GM21576 (cell line): ENCODE results near the gene PRKAR2B.
"Not testable (repeated sequence)": the region's sequence is repeated elsewhere in the genome, so short reads cannot be mapped to it uniquely, and the experiment has no call there.

Experiments used
- ATAC-seq: cut with Tn5 transposase; IDR thresholded peaks from one replicate; pipeline ENCODE4 v1.9.1; 2021; ENCODE audit warnings: mild to moderate bottlenecking, moderate library complexity; ENCODE audit not compliant: unreplicated experiment

PRKAR2B gene

DNA sequence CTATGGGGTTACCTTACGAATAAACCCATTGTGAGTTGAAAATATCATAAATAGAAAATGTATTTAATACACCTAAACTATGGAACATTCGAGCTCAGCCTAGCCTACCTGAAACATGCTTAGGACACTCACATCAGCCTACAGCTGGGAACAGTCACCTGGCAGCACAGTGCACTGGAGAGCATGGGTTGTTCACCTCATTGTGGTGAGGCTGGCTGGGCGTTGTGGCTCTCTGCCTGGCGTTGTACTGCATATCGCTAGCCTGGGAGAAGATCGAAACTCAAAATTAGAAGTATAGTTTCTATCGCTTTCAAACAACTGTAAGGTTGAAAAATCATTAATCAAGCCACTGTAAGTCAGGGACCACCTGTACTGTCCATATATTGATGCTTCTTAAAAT, 107.0 kb downstream of the PRKAR2B start:
- ATAC-seq, result no peak

DNA sequence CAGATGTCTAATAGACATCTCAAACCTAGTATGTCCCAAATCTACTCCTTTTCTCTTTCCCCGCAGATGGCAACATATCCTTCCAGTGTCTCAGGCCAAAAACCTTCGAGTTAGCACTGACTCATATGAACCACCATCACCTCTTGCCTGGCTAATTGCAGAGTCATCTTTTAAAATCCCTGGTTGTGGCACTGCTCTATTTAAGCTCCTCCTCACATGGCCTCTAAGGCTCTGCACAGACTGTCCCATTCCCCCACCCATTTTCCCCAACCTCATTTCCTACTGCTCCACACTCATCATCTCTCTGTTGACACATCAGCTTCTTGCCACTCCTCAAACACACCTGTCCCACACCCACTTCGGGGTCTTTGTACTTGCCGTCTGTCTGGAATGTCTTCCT, 107.5 kb downstream of the PRKAR2B start:
- ATAC-seq, result no peak

DNA sequence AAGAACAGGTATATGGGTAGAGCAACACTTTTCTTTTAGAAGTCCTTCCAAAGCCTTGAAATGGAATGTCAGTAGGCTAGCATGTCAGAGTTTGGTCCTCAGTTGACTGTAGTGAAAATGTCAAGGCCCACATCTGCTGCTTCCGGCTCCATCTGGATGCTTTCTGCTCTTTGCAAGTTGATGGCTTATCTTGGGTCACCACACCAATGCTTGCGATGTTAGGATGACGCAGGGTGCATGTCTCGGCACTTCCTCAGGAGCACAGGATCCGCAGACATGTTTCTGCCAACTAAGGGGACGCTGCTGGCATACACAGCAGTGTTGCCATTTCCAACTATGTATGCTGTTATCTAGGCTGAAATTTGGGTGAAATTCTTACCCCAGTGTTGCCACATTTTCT, 110.3 kb downstream of the PRKAR2B start:
- no peak for ATAC-seq

DNA sequence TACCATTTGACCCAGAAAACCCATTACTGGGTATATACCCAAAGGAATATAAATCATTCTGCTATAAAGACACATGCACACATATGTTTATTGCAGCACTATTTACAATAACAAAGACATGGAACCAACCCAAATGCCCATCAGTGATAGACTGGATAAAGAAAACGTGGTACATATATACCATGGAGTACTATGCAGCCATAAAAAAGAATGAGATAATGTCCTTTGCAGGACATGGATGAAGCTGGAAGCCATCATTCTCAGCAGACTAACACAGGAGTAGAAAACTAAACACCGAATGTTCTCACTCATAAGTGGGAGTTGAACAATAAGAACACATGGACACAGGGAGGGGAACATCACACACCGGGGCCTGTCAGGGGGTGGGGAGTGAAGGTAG, 111.2 kb downstream of the PRKAR2B start:
- not testable (repeated sequence) for ATAC-seq

DNA sequence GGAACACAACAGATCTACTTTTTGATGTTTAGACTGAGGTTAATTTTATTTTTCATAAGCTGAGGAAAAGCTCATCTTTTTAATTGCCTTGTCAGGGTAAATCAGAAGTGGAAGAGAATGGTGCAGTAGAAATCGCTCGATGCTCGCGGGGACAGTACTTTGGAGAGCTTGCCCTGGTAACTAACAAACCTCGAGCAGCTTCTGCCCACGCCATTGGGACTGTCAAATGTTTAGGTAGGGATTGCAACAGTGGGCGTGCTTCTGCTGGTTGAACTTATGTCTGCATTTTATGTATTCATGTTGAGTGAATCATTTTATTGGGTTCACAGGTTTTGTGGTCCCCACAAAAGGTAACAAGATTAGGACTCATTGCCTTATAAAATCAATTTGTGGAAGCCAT, 112.6 kb downstream of the PRKAR2B start:
- ATAC-seq, result no peak

DNA sequence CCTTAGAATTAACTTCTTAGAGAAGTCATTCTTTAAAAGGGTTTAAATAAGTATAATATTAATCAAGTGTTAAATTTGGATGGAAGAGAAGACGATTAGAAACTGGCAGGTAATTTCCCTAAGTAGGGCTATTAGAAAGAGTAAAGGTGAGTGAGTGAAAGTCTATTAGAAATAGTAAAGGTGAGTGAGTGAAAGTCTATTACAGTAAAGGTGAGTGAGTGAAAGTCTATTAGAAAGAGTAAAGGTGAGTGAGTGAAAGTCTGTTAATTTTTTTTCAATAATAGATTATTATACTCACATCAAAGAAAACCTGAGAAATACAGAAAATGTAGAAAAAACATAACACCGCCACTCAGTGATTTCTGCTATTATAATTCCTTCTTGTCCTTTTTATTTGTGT, 113.5 kb downstream of the PRKAR2B start:
- ATAC-seq, result no peak

DNA sequence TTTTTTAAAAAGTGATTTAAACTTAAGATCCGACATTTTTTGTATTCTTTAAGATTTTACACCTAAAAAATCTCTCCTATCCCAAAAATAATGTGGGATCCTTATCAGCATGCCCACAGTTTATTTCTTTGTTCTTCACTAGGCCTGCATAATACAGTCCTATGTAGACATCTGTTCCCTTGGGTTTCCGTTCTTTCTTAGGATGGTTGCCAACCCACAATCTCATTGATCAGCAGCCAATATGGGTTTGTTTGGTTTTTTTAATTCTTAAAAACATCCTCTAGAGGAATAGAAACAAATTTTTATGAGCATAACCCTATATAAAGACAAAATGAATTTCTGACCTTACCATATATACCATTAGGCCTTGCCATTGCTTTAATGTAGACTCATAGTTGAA, 115.9 kb downstream of the PRKAR2B start:
- ATAC-seq, result no peak

DNA sequence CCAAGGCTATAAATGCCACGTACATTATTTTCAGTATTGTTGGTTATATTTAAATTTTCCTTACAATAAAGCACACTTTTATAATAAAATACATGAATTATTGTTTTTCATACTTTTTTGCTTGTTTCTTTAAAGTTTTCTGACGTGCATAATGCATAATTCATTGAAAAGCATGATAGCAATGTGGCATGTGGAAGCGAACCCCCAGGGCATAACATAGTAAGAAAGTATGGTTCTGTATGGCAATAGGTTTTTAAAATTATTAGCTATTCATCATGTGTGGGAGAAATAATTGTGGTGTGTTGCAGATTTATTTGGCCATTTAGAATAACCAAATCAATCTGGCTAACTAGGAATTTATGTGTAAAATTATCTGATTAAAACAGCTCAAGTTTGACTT, 116.9 kb downstream of the PRKAR2B start:
- no peak for ATAC-seq

DNA sequence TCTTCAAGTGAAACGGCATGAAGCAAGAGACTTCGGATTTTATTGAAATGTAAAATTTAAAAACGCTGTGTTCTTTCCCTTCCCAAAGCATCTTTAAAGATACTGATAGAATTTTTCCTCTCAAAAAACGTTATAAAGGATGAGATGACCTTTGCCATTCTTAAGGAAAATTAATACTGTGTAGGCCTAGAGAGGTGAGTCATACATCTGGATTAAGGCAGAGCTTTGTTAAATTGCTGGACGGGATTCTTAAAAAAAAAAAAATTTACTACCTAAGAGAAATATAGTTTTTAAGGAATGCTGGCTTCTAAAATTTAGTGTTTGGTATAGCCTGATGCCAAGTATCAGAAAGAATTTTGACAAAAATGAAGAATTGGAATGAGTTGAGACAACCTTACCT, 118.0 kb downstream of the PRKAR2B start:
- ATAC-seq, result no peak

DNA sequence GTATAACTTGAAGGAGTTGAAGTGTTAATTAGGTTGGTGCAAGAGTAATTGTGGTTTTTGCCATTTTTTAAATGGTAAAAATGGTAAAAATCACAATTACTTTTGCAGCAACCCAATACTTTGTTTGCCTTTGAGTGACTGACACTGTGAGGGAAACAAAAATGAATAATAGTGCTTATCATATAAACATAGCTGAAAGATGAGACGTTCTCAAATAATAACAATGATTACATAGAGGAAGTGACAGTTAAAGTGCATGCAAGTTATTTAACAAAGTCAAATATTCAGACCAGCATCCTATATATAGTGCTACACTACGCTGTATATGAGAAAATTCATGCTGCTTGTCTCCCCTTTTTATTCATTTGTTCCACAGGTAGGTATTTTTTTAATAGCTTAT, 119.6 kb downstream of the PRKAR2B start:
- ATAC-seq, result no peak

DNA sequence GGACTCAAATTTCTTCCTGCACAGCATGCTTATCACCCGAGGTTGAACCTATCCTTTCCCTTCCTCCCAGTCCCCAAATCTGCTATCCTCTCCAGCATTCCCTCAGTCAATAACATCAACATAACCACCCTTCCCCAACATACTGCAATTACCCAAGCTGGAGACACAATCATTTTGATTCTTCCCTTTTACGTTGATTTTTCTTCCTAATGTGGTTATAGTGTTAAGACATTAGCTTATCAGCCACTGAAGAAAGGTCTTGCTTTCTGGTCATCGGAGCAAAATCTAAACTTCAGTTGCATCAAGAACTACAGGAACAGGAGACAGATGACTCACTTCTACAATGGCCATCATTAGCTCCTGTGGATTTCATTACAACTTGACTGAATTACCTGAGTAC, 120.8 kb downstream of the PRKAR2B start:
- ATAC-seq, result no peak

DNA sequence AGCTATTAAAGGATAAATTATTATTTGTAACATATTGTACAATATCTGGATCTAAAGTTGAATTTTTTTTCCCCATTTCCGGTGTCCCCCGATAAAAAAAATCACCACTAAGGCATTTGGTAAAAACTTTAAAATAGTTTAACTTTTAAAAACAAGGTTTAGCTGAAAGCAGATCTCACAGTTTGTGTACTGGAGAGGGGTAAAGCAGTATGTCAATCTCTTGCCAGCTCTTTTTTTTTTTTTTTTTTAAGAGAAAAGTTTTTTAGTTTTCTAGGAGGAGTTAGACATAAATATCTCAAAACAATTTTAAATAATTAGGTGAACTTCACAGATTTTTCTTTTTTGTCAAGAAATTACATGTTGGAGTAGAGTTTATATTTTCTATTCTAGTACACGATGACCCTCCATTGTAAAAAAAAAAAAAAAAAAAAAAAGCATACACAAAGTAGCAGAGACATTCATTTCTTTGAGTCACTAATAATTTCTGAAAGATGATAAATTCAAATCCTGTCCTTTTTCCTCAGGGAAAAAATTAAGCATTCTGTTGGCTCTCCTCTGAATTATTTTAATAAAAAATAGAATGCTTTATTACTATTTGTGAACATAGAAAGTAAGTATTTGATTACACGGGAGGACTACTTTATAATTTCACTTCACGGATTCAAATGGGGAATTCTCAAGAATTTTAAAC, 122.4 kb downstream of the PRKAR2B start:
- no peak for ATAC-seq

DNA sequence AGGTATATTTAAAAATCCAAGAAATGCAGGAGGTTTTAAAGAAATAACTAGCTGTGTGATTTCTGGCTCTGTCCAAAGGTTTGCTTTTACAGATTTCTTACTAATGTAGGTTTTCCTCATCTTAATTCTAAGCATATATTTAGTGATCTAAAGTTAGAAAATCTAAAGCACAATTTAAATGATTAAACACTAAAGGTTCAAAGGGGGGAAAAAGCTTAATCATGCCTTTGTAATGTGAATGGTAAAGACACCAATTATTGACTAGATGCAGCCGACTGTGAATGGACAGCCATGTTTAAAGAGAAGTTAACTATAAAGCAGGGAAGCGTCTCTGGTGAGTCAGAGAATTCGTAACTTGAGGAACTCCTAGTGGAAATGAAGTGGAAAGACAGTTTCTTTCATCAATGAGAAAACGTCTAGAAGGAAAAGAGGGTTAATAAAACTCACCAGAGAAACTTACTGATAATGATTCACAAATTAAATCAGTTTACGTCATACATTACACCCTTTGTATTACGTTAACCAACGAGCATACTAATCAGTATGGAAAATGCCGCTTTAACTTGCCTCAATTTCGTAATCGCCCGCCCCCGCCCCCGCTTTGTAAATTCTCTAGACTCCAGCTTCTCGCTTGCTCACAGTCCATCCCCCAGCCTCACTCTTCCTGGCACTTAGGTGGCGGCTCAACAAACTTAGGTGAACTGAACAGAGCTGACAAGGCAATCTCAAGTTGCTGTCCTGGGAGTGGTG, 123.2 kb downstream of the PRKAR2B start:
- ATAC-seq, result no peak

DNA sequence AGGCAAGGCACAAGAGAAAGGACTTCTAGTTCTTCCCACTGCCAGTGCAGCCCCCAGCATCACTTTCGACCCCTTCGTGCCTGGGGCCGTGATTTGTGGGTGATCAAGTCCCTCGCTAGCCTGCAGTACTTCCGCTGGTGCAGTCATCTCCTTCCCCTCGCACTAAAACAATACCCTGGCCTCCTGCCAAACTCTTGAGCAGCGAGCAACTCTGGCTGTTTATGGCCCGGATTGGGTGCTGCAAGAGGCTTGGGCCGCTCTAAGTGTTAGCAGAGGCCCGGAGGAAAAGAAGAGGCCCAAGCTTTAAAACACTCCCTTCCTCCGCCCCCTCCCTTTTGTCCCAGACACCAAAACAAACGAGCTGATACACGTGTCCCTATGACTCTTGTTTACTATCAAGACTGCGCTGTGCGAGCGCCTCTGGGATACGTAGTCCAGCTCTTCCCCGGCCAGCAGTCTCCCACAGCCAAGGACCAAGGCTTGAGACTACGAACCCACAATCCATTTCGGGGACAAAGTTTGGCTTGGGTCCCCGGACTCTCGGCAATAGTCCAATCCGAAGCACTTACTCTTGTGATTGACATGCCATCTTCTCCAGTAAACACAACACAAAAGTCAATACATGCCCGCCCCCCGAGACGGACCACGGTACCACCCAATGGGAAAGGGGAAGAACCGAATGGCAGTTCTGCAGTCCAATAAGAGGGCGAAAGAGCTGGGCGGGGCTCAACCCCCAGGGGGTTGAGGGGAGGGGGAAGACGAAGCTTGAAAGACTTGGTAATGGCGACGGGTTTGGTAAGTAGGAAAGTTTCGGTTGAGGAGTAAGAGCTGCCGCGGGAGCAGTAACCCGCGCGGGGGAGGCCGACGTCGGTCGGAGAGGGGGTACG, 124.0 kb downstream of the PRKAR2B start, which contains the start of gene HBP1:
TSS of gene HBP1 (plus strand) at position 771 of the 887 bp plus-strand sequence. CDS start 10,891 bp downstream, outside the sequence.
- ATAC-seq, result peak; percentile 87

DNA sequence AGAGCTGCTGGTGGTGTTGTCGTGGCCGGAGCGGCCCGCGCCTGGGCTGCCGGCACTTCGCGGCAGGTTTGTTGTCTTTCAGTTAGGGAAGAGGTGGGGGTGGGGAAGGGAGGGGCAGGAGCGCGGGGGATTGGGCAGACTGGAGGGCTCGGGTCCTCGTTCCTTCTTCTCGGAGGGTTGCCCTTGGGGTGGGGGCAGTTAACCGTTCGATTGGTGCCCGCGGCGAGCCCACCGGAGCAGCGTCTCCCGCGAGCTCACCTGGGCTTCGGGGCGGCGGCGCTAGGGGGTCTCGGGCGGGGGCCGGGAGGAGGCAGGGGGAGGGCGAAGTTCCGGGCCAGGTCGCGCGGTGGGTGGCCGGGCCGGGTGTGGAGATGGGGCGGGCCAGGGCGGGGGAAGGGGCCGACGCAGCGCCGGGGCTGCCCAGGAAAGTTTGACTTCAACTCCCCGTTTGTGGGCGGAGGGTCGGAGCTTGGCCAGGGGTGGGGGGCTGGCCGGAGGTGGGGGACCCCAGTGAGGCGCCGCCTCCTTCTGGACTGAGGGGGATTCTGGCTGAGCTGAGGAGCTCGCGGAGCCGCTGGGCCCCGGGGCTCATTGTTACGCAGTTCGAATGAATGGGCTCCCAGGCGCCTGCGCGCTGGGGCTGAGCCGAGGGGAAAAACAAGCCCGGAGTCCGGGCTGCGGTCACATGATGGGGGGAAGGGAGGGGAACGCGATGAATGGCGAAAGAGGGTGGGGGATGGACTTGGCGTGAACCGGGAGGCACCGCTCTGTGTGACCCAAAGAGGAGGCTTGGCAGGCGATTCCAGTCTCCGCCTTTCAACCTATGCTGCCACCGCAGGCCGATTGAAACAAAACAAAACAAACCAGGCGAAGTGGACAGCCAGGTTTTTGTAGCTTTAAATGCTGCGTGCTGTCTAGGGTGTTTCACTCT, 124.9 kb downstream of the PRKAR2B start:
- peak; percentile 18 for ATAC-seq

DNA sequence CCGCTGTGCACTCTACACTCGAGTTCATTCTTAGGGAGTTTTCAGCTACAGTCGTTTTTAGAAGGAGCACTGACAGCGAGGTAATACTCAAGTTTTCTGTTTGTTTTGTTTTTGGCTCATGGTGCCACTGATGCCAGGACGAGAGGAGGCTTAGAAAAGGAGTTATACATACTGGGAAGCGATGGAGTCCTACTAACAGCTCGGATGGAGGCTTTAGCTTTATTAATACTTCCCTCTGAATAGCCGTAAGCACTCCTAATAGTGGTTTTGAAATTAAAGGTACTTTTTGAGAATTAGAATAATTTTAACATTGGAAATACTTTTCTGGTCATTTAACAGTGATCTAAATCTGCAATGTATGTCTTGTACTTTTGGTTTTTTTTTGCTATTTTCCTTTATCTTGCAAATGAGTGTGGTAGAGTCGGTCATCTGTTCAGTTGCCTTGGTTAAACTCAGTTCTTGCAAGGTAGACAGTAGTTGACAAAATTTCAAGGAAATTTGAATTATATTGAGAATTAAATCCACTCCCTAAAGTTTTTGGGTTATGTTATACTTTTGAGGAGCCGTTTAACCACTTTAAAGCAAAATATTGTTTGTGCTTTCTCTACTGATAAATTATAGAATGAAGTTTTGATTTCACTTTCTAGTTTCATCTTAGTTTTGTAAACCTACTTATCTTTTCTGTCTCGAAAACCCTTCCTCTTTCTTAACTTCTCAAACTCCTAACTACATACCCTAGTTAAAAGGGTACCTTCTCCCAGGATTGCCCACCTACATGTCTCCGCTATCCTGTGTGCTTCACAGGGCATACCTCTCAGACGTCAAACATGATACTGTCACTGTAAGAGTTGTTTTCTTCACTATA, 125.8 kb downstream of the PRKAR2B start:
- no peak for ATAC-seq

DNA sequence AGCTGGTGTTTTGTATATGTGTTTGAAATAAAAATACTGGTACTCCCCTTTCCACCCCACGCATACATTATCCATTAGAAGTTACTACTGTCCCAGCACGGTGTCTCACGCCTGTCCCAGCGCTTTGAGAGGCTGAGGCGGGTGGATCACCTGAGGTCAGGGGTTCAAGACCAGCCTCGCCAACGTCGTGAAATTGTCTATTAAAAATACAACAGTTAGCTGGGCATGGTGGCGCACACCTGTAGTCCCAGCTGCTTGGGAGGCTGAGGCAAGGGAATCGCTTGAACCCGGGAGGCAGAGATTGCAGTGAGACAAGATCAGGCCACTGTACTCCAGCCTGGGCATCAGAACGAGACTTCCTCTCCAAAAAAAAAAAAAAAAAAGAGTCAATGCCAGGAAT, 127.0 kb downstream of the PRKAR2B start:
- ATAC-seq, result no peak

DNA sequence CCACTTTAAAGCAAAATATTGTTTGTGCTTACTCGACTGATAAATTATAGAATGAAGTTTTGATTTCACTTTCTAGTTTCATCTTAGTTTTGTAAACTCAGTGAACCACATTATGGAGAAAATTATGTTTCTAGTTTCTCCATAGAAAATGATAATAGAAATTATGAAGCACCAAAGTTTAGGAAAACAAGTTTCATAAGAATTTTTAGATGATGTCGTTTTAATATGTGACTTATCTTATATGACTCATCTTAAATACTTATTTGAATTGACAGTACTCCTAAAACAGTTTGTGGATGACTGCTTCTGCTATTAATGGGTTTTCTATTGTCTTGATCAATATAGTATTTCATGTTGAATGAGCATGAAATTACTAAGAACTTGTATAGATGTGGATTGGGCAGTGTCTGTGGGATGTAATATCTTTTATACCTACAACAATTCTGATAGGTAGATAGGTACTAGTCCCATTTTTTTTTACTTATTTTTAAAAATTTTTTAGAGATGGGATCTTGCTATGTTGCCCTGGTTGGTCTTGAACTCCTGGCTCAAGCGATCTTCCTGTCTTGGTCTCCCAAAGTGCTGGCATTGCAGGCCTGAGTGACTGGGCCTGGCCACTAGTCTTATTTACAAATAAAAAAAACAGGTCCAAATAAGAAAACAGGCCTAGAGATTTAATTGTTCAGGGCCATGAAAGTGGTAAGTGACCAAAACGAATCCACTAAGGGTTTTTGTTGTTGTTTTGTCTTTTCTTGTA, 127.9 kb downstream of the PRKAR2B start:
- ATAC-seq, result no peak

DNA sequence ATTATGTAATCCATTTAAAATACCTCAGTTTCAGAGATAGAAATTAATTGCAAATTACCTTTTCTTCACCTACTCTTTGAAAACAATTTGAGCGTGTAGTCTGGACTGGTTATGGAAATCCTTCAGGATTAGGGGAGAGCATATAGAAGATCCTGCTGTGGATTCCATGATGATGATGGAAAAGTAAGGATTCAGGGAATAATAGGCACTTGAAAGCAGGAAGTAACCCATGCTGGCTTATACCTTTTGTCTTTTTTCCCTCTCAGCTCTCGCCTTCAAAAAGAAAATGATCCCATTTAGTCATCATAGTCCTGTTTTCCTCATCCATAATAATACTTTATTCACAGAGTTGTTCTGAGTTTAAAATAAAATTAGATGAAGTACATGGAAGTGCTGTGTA, 128.7 kb downstream of the PRKAR2B start:
- no peak for ATAC-seq
